A549 (cell line): Measurements from ENCODE around the gene LAMA2. TPM values are rescaled to one million over a fixed set of nuclear protein-coding genes. Genes with fewer than 3 reads are reported as not detected.

Experiments
- ATAC-seq, 2 experiments: fragments of 200-7000 bp in 1 of 2; fragments of >200 bp in 1 of 2; cut with Nextera tagmentation in 1 of 2; cut with Tn5 transposase in 1 of 2; 3 replicates each; pipeline versions ENCODE4 v1.8.0 to v1.9.1; 2018 to 2020; ENCODE audit warnings: mild to moderate bottlenecking in 1 of 2, moderate library complexity in 1 of 2
- CTCF ChIA-PET: fragments of 300-600 bp; sonication (Branson Sonifier 250); formaldehyde crosslinking; extraction: SDS; loops from one replicate; lab custom pipeline; 2021; ENCODE audit warnings: antibody characterized with exemption, inconsistent platforms; lab: Yijun Ruan, JAX
- POLR2A ChIA-PET: fragments of 350-600 bp; formaldehyde crosslinking; extraction: SDS; loops from one replicate; lab custom pipeline; 2021; ENCODE audit warnings: antibody characterized with exemption, inconsistent platforms; lab: Yijun Ruan, JAX
- DNase-seq, 2 experiments: peaks; one replicate each; pipeline versions ENCODE4 v3.0.0 to v3.0.0-alpha.2; 2011 to 2016; ENCODE audit warnings: low read depth in 1 of 2, low spot score in 1 of 2
- FAIRE-seq: peaks from 2 replicates; lab custom pipeline; 2011; peaks lifted over from hg19 to GRCh38; lab: Jason Lieb, UNC
- H3K27ac ChIP-seq, 2 experiments: fragments of >200 bp; sonication (Bioruptor Twin); formaldehyde crosslinking; 3 replicates each; pipeline ENCODE4 v1.5.1; 2016 to 2017
- H3K4me1 ChIP-seq: fragments of >200 bp; sonication (Bioruptor Twin); formaldehyde crosslinking; 3 replicates; pipeline ENCODE4 v1.6.1; 2016
- H3K4me2 ChIP-seq: fragments of >200 bp; sonication (Bioruptor Twin); formaldehyde crosslinking; 3 replicates; pipeline ENCODE4 v1.6.1; 2016
- H3K4me3 ChIP-seq: fragments of >200 bp; sonication (Bioruptor Twin); formaldehyde crosslinking; 3 replicates; pipeline ENCODE4 v1.5.1; 2016
- H3K9me3 ChIP-seq: fragments of >200 bp; sonication (Bioruptor Twin); formaldehyde crosslinking; 3 replicates; pipeline ENCODE4 v1.6.1; 2016
- CBX8 ChIP-seq: fragments of 200-600 bp; sonication (generic); IDR thresholded peaks from 2 replicates; pipeline ENCODE4 v1.6.1; 2016
- CHD2 ChIP-seq: fragments of 150-350 bp; IDR thresholded peaks from 2 replicates; pipeline ENCODE4 v1.6.1; 2014; ENCODE audit warnings: low read length; ENCODE audit not compliant: partially characterized antibody
- EHF ChIP-seq: fragments of 250-450 bp; sonication (Bioruptor Pico); IDR thresholded peaks from 2 replicates; pipeline ENCODE4 v1.5.0; 2020; ENCODE audit warnings: mild to moderate bottlenecking
- JUNB ChIP-seq: fragments of >200 bp; sonication (Bioruptor Twin); formaldehyde crosslinking; IDR thresholded peaks from 2 replicates; pipeline ENCODE4 v1.6.1; 2016
- KDM1A ChIP-seq: fragments of 200-600 bp; sonication (generic); IDR thresholded peaks from 2 replicates; pipeline ENCODE4 v1.6.1; 2016; ENCODE audit warnings: low read depth, mild to moderate bottlenecking
- MAZ ChIP-seq: fragments of 150-350 bp; IDR thresholded peaks from 2 replicates; pipeline ENCODE4 v1.6.1; 2014; ENCODE audit warnings: antibody characterized with exemption, low read depth, low read length, borderline replicate concordance
- NR3C1 ChIP-seq: fragments of >200 bp; sonication (Bioruptor Twin); formaldehyde crosslinking; IDR thresholded peaks from 3 replicates; pipeline ENCODE4 v1.6.1; 2017
- PHF8 ChIP-seq: fragments of 200-600 bp; sonication (generic); IDR thresholded peaks from 2 replicates; pipeline ENCODE4 v1.6.1; 2016; ENCODE audit warnings: low read depth, mild to moderate bottlenecking, antibody characterized with exemption, moderate library complexity, borderline replicate concordance
- POLR2AphosphoS2 ChIP-seq: conservative IDR thresholded peaks from 2 replicates; pipeline ENCODE4 v1.6.1; 2012; ENCODE audit warnings: low read length, improper control_type of control experiment, inconsistent platforms
- RAD21 ChIP-seq, 2 experiments: fragments of >200 bp in 1 of 2; sonication (Bioruptor Twin) in 1 of 2; formaldehyde crosslinking in 1 of 2; IDR thresholded peaks in 1 of 2; conservative IDR thresholded peaks in 1 of 2; 2 replicates in 1 of 2; 3 replicates in 1 of 2; pipeline ENCODE4 v1.6.1; 2012 to 2018; ENCODE audit warnings: inconsistent platforms in 1 of 2
- RARB ChIP-seq: fragments of 250-450 bp; sonication (Bioruptor Pico); IDR thresholded peaks from 2 replicates; pipeline ENCODE4 v1.8.0; 2021; ENCODE audit warnings: mild to moderate bottlenecking, moderate library complexity
- RCOR1 ChIP-seq: fragments of 150-350 bp; IDR thresholded peaks from 2 replicates; pipeline ENCODE4 v1.6.1; 2014; ENCODE audit warnings: antibody characterized with exemption, low read length, low read depth
- RFX5 ChIP-seq: fragments of 450-650 bp; IDR thresholded peaks from 2 replicates; pipeline ENCODE4 v1.7.1; 2014; ENCODE audit warnings: antibody characterized with exemption, mild to moderate bottlenecking, moderate library complexity
- SMC3 ChIP-seq: fragments of >200 bp; sonication (Bioruptor Twin); formaldehyde crosslinking; IDR thresholded peaks from 3 replicates; pipeline ENCODE4 v1.6.1; 2018; ENCODE audit warnings: inconsistent platforms
- TFCP2L1 ChIP-seq: fragments of 250-450 bp; sonication (Bioruptor Pico); IDR thresholded peaks from 2 replicates; pipeline ENCODE4 v1.5.0; 2021; ENCODE audit warnings: mild to moderate bottlenecking
- TP53 ChIP-seq: fragments of 250-450 bp; sonication (Bioruptor Pico); IDR thresholded peaks from 2 replicates; pipeline ENCODE4 v1.5.0; 2021; ENCODE audit warnings: mild to moderate bottlenecking, moderate library complexity
- ZSCAN20 ChIP-seq: fragments of 250-450 bp; sonication (Bioruptor Pico); IDR thresholded peaks from 2 replicates; pipeline ENCODE4 v1.8.0; 2022; ENCODE audit warnings: mild to moderate bottlenecking, moderate library complexity
- WGBS: methylation state at CpG from one replicate; pipeline ENCODE4 v1.1.6; 2017; ENCODE audit errors: missing lambda C conversion rate; 5-methylcytosine and 5-hydroxymethylcytosine counted together
- polyA plus RNA-seq, 4 experiments: library from polyadenylated mRNA; depleted of rRNA in 3 of 4; stranded (reverse); fragments of >200 nt; fragmentation: RNase III in 1 of 4; extraction: RNeasy Plus Mini Kit Qiagen cat#74134 plus additional on column Dnase treatment in 1 of 4; gene quantifications; 2 replicates in 3 of 4; 3 replicates in 1 of 4; pipeline ENCODE4 v1.2.3, GENCODE V29; 2011 to 2017
- TF ChIP-seq, protein P1 (sequence below): fragments of >200 bp; sonication (Bioruptor Twin); formaldehyde crosslinking; IDR thresholded peaks from 3 replicates; pipeline ENCODE4 v1.5.1; 2016
- TF ChIP-seq, protein P2 (sequence below): fragments of 450-650 bp; IDR thresholded peaks from 2 replicates; pipeline ENCODE4 v1.6.1; 2014; ENCODE audit warnings: antibody characterized with exemption
- TF ChIP-seq, protein P3 (sequence below): fragments of 250-450 bp; sonication (Bioruptor Pico); IDR thresholded peaks from 2 replicates; pipeline ENCODE4 v1.5.0; 2021; ENCODE audit warnings: mild to moderate bottlenecking, moderate library complexity, borderline replicate concordance
- TF ChIP-seq, protein P4 (sequence below): fragments of 200-600 bp; sonication (generic); IDR thresholded peaks from 2 replicates; pipeline ENCODE4 v1.6.1; 2016; ENCODE audit warnings: antibody characterized with exemption, mild to moderate bottlenecking, moderate library complexity

Gene LAMA2
- polyA plus RNA-seq, 2 of the 4 experiments (the other 2 are of a cell fraction) = 0.21 to 1.3 TPM

DNA sequence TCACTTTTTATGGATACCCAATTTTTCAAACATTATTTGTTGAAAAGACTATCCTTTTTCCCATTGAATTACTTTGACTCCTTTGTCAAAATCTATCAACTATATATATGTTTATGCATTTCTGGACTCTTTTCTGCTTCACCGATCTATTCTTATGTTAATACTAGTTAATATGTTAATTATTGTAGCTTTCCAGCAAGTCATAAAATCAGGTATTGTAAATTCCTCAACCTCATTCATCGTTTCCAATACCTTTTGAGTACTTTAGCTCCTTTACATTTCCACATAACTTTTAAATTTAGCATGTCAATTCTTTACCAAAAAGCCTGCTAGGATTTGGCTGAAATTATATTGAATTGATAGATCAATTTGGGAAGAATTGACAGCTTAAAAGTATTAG lies 419.7 kb downstream of the LAMA2 start (continued):
- TF ChIP-seq RAD21 (conservative IDR thresholded peaks at IDR 0.05 in 1 of 2, IDR thresholded peaks at IDR 0.05 in 1 of 2) (no peak), POLR2AphosphoS2 (no peak), EHF (CRISPR knock-in tag) (no peak)
- TF ChIP-seq, protein P1, sequence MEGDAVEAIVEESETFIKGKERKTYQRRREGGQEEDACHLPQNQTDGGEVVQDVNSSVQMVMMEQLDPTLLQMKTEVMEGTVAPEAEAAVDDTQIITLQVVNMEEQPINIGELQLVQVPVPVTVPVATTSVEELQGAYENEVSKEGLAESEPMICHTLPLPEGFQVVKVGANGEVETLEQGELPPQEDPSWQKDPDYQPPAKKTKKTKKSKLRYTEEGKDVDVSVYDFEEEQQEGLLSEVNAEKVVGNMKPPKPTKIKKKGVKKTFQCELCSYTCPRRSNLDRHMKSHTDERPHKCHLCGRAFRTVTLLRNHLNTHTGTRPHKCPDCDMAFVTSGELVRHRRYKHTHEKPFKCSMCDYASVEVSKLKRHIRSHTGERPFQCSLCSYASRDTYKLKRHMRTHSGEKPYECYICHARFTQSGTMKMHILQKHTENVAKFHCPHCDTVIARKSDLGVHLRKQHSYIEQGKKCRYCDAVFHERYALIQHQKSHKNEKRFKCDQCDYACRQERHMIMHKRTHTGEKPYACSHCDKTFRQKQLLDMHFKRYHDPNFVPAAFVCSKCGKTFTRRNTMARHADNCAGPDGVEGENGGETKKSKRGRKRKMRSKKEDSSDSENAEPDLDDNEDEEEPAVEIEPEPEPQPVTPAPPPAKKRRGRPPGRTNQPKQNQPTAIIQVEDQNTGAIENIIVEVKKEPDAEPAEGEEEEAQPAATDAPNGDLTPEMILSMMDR = no peak
- TF ChIP-seq, protein P2, sequence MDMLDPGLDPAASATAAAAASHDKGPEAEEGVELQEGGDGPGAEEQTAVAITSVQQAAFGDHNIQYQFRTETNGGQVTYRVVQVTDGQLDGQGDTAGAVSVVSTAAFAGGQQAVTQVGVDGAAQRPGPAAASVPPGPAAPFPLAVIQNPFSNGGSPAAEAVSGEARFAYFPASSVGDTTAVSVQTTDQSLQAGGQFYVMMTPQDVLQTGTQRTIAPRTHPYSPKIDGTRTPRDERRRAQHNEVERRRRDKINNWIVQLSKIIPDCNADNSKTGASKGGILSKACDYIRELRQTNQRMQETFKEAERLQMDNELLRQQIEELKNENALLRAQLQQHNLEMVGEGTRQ = no peak

DNA sequence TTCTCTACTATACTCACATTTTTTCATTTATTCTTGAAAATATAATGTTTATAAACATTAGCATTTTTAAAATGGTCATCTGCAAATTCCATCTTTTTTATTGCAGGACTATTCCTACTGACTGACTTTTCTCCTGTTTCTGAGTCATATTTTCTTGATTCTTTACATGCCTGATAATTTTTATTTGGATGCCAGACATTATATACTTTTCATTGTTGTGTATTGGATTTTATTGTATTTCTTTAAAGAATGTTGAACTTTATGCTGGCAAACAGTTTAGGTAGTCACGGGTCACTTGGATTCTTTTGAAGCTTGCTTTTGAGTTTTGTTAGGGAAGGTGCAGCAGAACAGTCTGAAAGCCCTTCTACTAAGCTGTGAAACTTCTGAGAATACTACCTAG lies 423.9 kb downstream of the LAMA2 start:
- H3K9me3 ChIP-seq = no peaks in the 10 kb centered on the region
- 47% methylated on average over 1 of the region's 1 CpG for WGBS
- FAIRE-seq (no peak), ATAC-seq (no peak), DNase-seq (no peak)
- no peak overlapping the region for H3K4me3 ChIP-seq
- TF ChIP-seq TFCP2L1 (CRISPR knock-in tag) (no peak), RFX5 (no peak), ZSCAN20 (CRISPR knock-in tag) (no peak), TP53 (no peak), SMC3 (no peak), NR3C1 (no peak), CBX8 (no peak), JUNB (no peak), KDM1A (no peak), MAZ (no peak), RCOR1 (no peak), CHD2 (no peak), PHF8 (no peak), RARB (CRISPR knock-in tag) (no peak)
- TF ChIP-seq, protein P3, sequence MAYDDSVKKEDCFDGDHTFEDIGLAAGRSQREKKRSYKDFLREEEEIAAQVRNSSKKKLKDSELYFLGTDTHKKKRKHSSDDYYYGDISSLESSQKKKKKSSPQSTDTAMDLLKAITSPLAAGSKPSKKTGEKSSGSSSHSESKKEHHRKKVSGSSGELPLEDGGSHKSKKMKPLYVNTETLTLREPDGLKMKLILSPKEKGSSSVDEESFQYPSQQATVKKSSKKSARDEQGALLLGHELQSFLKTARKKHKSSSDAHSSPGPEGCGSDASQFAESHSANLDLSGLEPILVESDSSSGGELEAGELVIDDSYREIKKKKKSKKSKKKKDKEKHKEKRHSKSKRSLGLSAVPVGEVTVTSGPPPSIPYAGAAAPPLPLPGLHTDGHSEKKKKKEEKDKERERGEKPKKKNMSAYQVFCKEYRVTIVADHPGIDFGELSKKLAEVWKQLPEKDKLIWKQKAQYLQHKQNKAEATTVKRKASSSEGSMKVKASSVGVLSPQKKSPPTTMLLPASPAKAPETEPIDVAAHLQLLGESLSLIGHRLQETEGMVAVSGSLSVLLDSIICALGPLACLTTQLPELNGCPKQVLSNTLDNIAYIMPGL (CRISPR knock-in tag) = no peak
- TF ChIP-seq, protein P4, sequence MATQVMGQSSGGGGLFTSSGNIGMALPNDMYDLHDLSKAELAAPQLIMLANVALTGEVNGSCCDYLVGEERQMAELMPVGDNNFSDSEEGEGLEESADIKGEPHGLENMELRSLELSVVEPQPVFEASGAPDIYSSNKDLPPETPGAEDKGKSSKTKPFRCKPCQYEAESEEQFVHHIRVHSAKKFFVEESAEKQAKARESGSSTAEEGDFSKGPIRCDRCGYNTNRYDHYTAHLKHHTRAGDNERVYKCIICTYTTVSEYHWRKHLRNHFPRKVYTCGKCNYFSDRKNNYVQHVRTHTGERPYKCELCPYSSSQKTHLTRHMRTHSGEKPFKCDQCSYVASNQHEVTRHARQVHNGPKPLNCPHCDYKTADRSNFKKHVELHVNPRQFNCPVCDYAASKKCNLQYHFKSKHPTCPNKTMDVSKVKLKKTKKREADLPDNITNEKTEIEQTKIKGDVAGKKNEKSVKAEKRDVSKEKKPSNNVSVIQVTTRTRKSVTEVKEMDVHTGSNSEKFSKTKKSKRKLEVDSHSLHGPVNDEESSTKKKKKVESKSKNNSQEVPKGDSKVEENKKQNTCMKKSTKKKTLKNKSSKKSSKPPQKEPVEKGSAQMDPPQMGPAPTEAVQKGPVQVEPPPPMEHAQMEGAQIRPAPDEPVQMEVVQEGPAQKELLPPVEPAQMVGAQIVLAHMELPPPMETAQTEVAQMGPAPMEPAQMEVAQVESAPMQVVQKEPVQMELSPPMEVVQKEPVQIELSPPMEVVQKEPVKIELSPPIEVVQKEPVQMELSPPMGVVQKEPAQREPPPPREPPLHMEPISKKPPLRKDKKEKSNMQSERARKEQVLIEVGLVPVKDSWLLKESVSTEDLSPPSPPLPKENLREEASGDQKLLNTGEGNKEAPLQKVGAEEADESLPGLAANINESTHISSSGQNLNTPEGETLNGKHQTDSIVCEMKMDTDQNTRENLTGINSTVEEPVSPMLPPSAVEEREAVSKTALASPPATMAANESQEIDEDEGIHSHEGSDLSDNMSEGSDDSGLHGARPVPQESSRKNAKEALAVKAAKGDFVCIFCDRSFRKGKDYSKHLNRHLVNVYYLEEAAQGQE = no peak
- H3K4me2 ChIP-seq = no peak overlapping the region
- no peak overlapping the region for H3K27ac ChIP-seq
- ChIA-PET POLR2A (no interaction called here), CTCF (no interaction called here)
- no peaks in the 10 kb centered on the region for H3K4me1 ChIP-seq
